Caco-2 (cell line): ENCODE measurements around the gene EVI5L. TPM values are rescaled to one million over a fixed set of nuclear protein-coding genes. Genes with fewer than 3 reads are reported as not detected.
A peak's percentile ranks its signal among the peaks of the same experiment; 100 is the strongest.
"Not testable (repeated sequence)": the region's sequence is repeated elsewhere in the genome, so short reads cannot be mapped to it uniquely, and the experiment has no call there.

Experiments
- BruUV-seq: library from RNA; stranded (reverse); fragments of 400-500 nt; replicated peaks from 2 replicates; lab custom pipeline; 2021; lab: Mats Ljungman, UMichigan
- CTCF ChIA-PET: fragments of 300-600 bp; sonication (Branson Sonifier 250); formaldehyde crosslinking; loops from one replicate; lab custom pipeline; 2022; ENCODE audit warnings: antibody characterized with exemption; lab: Charles Lee
- POLR2A ChIA-PET: fragments of 300-600 bp; sonication (Branson Sonifier 250); formaldehyde crosslinking; loops from one replicate; lab custom pipeline; 2022; ENCODE audit warnings: antibody characterized with exemption; lab: Charles Lee
- DNase-seq, 2 experiments: peaks; one replicate each; pipeline versions ENCODE4 v3.0.0 to v3.0.0-alpha.2; 2020 to 2022
- H3K27me3 ChIP-seq: replicated peaks from 2 replicates; pipeline ENCODE4 v1.6.0; 2011; ENCODE audit warnings: low read length; ENCODE audit not compliant: control insufficient read depth, insufficient read depth
- H3K36me3 ChIP-seq: 2 replicates; pipeline ENCODE4 v1.5.1; 2011; ENCODE audit warnings: low read length; ENCODE audit not compliant: control insufficient read depth, insufficient read depth
- H3K4me1 ChIP-seq: fragments of 250-450 bp; sonication (Bioruptor Pico); 2 replicates; pipeline ENCODE4 v1.5.1; 2020; ENCODE audit warnings: mild to moderate bottlenecking
- H3K4me3 ChIP-seq: 2 replicates; pipeline ENCODE4 v1.5.1; 2011; ENCODE audit warnings: low read depth, mild to moderate bottlenecking, control low read depth, low read length
- H3K9me3 ChIP-seq: fragments of 250-450 bp; sonication (Bioruptor Pico); 2 replicates; pipeline ENCODE4 v1.5.1; 2020; ENCODE audit warnings: mild to moderate bottlenecking, moderate library complexity
- H3K27ac Mint-ChIP-seq: one replicate; pipeline ENCODE4 v1.8.0; 2022; ENCODE audit warnings: mixed read lengths; ENCODE audit not compliant: unreplicated experiment
- H3K27me3 Mint-ChIP-seq: one replicate; pipeline ENCODE4 v1.8.0; 2022; ENCODE audit warnings: mixed read lengths; ENCODE audit not compliant: insufficient read depth, unreplicated experiment
- H3K36me3 Mint-ChIP-seq: one replicate; pipeline ENCODE4 v1.8.0; 2022; ENCODE audit warnings: mild to moderate bottlenecking, mixed read lengths; ENCODE audit not compliant: insufficient read depth, unreplicated experiment
- H3K4me1 Mint-ChIP-seq: one replicate; pipeline ENCODE4 v1.8.0; 2022; ENCODE audit warnings: low read depth, mixed read lengths; ENCODE audit not compliant: unreplicated experiment
- H3K4me3 Mint-ChIP-seq: one replicate; pipeline ENCODE4 v1.8.0; 2022; ENCODE audit warnings: mild to moderate bottlenecking, moderate library complexity, mixed read lengths; ENCODE audit not compliant: unreplicated experiment
- H3K9me3 Mint-ChIP-seq: one replicate; pipeline ENCODE4 v1.8.0; 2022; ENCODE audit warnings: mixed read lengths; ENCODE audit not compliant: unreplicated experiment
- CTCF ChIP-seq, 2 experiments: fragments of 200-600 bp in 1 of 2; IDR thresholded peaks; 1 replicate in 1 of 2; 2 replicates in 1 of 2; pipeline versions ENCODE4 v1.5.1 to v1.8.0; 2011 to 2022; ENCODE audit warnings: antibody characterized with exemption in 1 of 2, control low read depth in 1 of 2, inconsistent platforms in 1 of 2, low read depth in 1 of 2, low read length in 1 of 2, mild to moderate bottlenecking in 1 of 2, moderate library complexity in 1 of 2; ENCODE audit not compliant: insufficient read depth in 1 of 2, severe bottlenecking in 1 of 2, unreplicated experiment in 1 of 2
- intact Hi-C: fragments of 100-400 bp; cut with micrococcal nuclease; formaldehyde crosslinking; loops from one replicate; pipeline ENCODE4 v1.10.0; 2022; ENCODE audit not compliant: unreplicated experiment
- total RNA-seq: library from RNA; stranded (reverse); gene quantifications from 2 replicates; pipeline ENCODE4 v1.2.3, GENCODE V29; 2022

EVI5L gene
- total RNA-seq, 1 experiment from 2014 or later = 9.8 TPM

- H3K9me3 Mint-ChIP-seq = no peaks in the 10 kb centered on the region
- Histone ChIP-seq H3K36me3 (no peaks in the 10 kb centered on the region), H3K27me3 (no peaks in the 10 kb centered on the region), H3K4me3 (no peak overlapping the region), H3K9me3 (peaks cover 8% of the 10 kb centered on the region; the same call in 1 of the 2 replicates), H3K4me1 (peaks cover 15% of the 10 kb centered on the region)
- BruUV-seq = no TSS peak
- no peak for TF ChIP-seq CTCF (IDR thresholded peaks at IDR 0.05; ENCODE audit: insufficient read depth in 1 of 2, low read depth in 1 of 2, low read length in 1 of 2, severe bottlenecking in 1 of 2, unreplicated experiment in 1 of 2)
- POLR2A ChIA-PET = no interaction called here
- DNase-seq = no peak
- no peak overlapping the region for H3K27ac Mint-ChIP-seq
- no peaks in the 10 kb centered on the region for H3K27me3 Mint-ChIP-seq
- intact Hi-C loops = no loop called here
- CTCF ChIA-PET = interaction anchor here (1.6 kb wide), 1 partner anchor 9 kb away, joined by 9 read pairs; no protein-coding TSS in a partner anchor
- H3K4me1 Mint-ChIP-seq = peaks cover 17% of the 10 kb centered on the region
- H3K4me3 Mint-ChIP-seq = no peak overlapping the region
- H3K36me3 Mint-ChIP-seq = peaks cover 11% of the 10 kb centered on the region
Observed at GRCh38 chr19:7790416-7790815, 39.6 kb upstream of the EVI5L start.

DNA sequence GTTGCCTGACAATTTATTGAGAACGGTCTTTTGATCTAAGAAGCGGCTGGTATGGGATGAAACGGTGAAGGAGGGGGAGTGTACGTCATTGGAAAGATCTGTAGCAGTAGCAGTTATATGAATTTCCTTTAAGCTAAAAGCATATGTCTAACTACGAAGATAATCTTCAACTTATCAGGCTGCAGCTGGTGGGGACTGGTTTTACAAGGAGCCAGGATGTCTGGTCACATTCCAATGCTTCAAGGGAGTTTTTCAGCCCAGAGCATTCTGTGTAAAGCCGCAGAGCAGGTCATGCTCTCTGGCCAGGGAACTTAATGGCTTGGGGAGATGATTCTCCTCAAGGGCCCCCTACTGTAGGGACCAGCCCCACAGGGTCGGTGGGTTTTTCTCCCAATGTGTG lies 37.7 kb upstream of the EVI5L start:
- Mint-ChIP-seq H3K27me3 (no peaks in the 10 kb centered on the region), H3K4me1 (peaks cover 15% of the 10 kb centered on the region), H3K27ac (peak overlapping the region; percentile 90), H3K36me3 (peaks cover 11% of the 10 kb centered on the region), H3K4me3 (peak overlapping the region; percentile 39), H3K9me3 (peaks cover 5% of the 10 kb centered on the region)
- no peaks in the 10 kb centered on the region for H3K27me3 ChIP-seq
- peaks cover 8% of the 10 kb centered on the region; the same call in 1 of the 2 replicates for H3K9me3 ChIP-seq
- no peaks in the 10 kb centered on the region for H3K36me3 ChIP-seq
- H3K4me1 ChIP-seq = peaks cover 15% of the 10 kb centered on the region
- ChIA-PET CTCF (interaction anchor here (1.0 to 2.0 kb wide), 2 partner anchors 9 to 224 kb away, joined by 4 to 7 read pairs; no protein-coding TSS in a partner anchor), POLR2A (no interaction called here)
- no peak overlapping the region for H3K4me3 ChIP-seq
- peak; percentile 78 for DNase-seq
- intact Hi-C loops = loop anchor here (1.0 kb wide), 1 partner anchor 8 kb away; no protein-coding TSS in a partner anchor
- BruUV-seq = no TSS peak
- TF ChIP-seq CTCF (IDR thresholded peaks at IDR 0.05; ENCODE audit: insufficient read depth in 1 of 2, low read depth in 1 of 2, low read length in 1 of 2, severe bottlenecking in 1 of 2, unreplicated experiment in 1 of 2) = no peak

DNA sequence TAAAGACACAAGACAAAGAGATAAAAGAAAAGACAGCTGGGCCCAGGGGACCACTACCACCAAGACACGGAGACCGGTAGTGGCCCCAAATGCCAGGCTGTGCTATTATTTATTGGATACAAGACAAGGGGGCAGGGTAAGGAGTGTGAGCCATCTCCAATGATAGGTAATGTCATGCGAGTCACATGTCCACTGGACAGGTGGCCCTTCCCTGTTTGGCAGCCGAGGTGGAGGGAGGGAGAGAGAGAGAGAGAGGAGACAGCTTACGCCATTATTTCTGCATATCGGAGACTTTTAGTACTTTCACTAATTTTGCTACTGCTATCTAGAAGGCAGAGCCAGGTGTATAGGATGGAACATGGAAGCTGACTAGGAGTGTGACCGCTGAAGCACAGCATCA lies 37.3 kb upstream of the EVI5L start:
- peak overlapping the region; percentile 39 for H3K4me3 Mint-ChIP-seq
- intact Hi-C loops = loop anchor here (1.0 kb wide), 1 partner anchor 8 kb away; no protein-coding TSS in a partner anchor
- H3K9me3 ChIP-seq, DNase-seq, POLR2A ChIA-PET, H3K4me3 ChIP-seq, H3K27me3 Mint-ChIP-seq, H3K9me3 Mint-ChIP-seq, H3K27me3 ChIP-seq, BruUV-seq, H3K36me3 ChIP-seq: not testable (repeated sequence)
- H3K36me3 Mint-ChIP-seq = peaks cover 11% of the 10 kb centered on the region
- peaks cover 15% of the 10 kb centered on the region for H3K4me1 ChIP-seq
- H3K27ac Mint-ChIP-seq = peak overlapping the region; percentile 90
- peaks cover 12% of the 10 kb centered on the region for H3K4me1 Mint-ChIP-seq
- CTCF ChIA-PET = interaction anchor here (1.0 to 2.0 kb wide), 2 partner anchors 9 to 224 kb away, joined by 4 to 7 read pairs; no protein-coding TSS in a partner anchor
